ENCODE data around the gene ADGRE3.

ADGRE3 gene

DNA sequence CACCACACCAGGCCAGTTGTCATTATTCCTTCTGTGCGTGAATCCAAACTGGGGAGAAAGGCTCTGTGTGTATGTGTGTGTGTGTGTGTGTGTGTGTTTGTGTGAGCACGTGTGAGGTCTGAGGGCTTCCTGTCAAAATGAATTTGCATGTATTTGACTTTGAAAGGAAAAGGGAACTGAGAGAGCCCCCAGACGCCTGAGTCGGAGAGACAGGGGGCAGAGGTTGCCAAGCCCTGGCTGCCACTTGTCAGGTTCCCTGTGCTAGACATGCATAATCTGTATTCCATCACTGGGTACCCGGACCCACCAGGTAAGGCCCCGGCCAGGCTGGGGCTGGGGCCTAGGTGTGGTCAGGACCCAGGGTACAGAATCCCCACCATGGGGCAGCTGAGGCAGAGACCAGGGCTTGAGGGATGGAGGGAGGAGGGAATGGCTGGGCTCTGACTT lies 91.7 kb downstream of the ADGRE3 start, which contains the start of gene CLEC17A:
Gene CLEC17A, plus strand, starts transcription at position 191 of the 447 bp plus-strand sequence. Its CDS starts 77 bp downstream, at position 268.
- in situ Hi-C loops (cut with HindIII; ENCODE audit: low sequenced_read_pairs) = no loop called here
- TF ChIP-seq, protein P1, sequence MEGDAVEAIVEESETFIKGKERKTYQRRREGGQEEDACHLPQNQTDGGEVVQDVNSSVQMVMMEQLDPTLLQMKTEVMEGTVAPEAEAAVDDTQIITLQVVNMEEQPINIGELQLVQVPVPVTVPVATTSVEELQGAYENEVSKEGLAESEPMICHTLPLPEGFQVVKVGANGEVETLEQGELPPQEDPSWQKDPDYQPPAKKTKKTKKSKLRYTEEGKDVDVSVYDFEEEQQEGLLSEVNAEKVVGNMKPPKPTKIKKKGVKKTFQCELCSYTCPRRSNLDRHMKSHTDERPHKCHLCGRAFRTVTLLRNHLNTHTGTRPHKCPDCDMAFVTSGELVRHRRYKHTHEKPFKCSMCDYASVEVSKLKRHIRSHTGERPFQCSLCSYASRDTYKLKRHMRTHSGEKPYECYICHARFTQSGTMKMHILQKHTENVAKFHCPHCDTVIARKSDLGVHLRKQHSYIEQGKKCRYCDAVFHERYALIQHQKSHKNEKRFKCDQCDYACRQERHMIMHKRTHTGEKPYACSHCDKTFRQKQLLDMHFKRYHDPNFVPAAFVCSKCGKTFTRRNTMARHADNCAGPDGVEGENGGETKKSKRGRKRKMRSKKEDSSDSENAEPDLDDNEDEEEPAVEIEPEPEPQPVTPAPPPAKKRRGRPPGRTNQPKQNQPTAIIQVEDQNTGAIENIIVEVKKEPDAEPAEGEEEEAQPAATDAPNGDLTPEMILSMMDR (IDR thresholded peaks at IDR 0.05; ENCODE audit: low read depth, low read length, missing control alignments) = no peak
- DNase-seq (ENCODE audit: low read depth) = no peak
- H3K4me3 ChIP-seq (ENCODE audit: low read depth, low read length) = no peak within 1 kb of the TSS

DNA sequence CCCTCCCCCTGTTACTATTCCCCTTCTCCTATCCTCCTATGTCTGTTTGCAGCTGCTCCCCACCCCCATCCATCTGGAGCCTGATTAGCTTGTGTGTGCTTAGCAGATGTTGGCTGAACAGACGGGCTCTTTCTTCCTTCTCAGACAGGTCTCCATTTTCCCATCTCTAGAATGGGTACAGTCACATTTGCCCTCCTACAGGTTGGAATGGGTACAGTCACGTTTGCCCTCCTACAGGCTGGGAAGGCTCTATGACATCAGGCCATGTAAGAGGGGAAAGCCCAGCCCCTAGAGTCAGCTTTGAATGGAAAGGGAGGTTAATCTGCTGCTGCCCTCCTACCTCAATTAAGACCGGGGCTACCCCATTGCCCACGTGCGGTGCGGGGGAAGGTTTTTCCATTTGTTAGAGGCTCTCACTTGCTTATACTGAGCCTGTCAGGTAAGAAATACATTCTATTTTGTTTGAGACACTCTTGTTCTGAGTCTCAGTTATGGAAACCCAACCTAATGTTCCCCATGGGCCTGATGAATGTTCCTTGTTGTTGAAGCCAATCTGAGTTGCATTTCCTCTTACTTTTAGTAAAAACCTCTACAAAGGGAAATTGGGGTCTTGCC lies 93.9 kb downstream of the ADGRE3 start:
- TF ChIP-seq, protein P1 (IDR thresholded peaks at IDR 0.05; ENCODE audit: low read depth, low read length, missing control alignments) = no peak
- no peak for DNase-seq (ENCODE audit: low read depth)
- in situ Hi-C loops (cut with HindIII; ENCODE audit: low sequenced_read_pairs) = no loop called here
- H3K4me3 ChIP-seq (ENCODE audit: low read depth, low read length) = no peak overlapping the region

DNA sequence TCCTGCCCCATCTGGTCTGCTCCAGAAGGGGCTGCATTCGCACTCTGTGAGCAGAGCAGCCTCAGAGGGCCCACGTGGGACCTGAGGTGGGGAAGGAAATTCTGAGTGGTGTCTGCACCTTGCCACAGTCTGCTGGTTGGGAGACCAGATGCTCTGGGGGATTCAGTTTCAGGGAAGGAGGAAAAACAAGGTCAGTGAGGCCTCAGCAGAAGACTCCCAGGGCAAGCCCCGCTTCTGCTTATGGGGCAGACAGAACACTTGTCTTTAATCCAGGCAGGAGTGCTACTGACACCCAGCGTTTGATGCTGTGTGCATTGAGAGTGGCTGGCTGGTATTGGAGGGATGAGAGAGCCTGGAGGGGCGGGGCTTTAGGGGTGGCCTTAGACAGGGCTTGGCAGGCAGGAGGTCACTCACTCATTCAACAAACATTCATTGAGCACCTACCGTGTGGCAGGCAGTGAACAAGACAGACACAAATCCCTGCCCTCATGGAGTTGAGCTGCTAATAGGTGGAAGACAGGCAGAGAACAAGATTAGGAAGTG lies 96.7 kb downstream of the ADGRE3 start:
- no peak overlapping the region for H3K4me3 ChIP-seq (ENCODE audit: low read depth, low read length)
- in situ Hi-C loops (cut with HindIII; ENCODE audit: low sequenced_read_pairs) = no loop called here

DNA sequence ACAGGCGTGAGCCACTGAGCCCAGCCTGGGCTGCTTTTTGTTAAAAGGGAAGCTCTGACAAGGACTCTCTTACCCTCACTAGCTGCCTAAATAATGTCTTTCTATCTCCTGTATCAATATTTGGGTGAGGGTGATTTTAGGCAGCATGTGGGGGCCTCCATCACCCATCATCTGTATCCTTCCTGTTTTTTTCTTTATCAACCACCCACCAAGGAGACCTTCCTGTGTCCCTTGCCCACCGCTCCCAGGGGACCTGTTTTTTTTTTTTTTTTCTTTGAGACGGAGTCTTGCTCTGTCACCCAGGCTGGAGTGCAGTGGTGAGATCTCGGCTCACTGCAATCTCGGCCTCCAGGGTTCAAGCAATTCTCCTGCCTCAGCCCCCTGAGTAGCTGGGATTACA lies 97.4 kb downstream of the ADGRE3 start:
- in situ Hi-C loops (cut with HindIII; ENCODE audit: low sequenced_read_pairs) = no loop called here
- no peak for DNase-seq (ENCODE audit: low read depth)
- H3K4me3 ChIP-seq (ENCODE audit: low read depth, low read length) = no peak overlapping the region
- TF ChIP-seq, protein P1 (IDR thresholded peaks at IDR 0.05; ENCODE audit: low read depth, low read length, missing control alignments) = no peak

More for the DNA sequence above, 96.7 kb downstream of the ADGRE3 start:
- DNase-seq (ENCODE audit: low read depth) = no peak
- TF ChIP-seq, protein P1 (IDR thresholded peaks at IDR 0.05; ENCODE audit: low read depth, low read length, missing control alignments) = no peak

DNA sequence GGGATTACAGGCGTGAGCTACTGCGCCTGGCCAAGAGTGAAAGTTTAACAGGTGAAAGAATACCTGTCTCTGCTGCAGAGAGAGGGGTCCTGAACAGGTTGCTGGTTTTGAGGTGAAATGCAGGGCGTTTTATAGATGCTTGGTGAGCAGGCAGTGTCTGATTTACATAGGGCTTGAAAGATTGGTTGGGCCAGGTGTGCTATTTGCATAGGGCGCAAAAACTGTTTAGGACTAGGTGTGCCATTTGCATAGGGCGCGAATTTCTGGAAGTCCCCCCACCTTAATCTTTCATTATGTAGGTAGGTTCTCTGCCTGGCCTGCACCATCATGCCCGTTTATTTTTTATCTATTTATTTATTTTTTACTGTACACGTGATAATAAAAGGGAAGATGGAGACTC lies 98.3 kb downstream of the ADGRE3 start:
- no peak for DNase-seq (ENCODE audit: low read depth)

DNA sequence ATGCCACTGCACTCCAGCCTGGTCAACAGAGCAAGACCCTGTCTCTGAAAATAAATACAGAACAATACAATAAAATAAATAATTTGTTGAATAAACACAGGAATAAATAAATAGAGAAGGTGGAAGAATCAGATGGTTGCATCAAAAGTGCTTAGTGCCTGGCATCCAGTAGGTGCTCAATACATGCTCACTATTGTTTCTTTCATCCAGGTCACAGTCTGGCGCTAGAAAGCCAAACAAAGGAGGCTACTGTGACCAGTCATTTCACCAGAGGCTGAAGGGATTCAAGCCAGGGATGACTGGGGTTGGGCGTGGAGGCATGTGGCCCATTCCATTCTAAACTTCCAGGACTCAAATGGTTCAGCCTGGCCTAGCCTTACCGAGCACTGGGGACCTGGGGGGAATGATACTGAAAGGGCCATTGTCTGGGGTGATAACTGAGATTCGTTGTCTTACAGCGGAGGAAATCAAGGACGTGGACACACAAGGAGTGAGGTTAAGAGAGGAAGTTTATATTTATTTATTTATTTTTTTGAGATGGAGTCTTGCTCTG lies 99.1 kb downstream of the ADGRE3 start:
- TF ChIP-seq, protein P1 (IDR thresholded peaks at IDR 0.05; ENCODE audit: low read depth, low read length, missing control alignments) = no peak
- no peak for DNase-seq (ENCODE audit: low read depth)
- H3K4me3 ChIP-seq (ENCODE audit: low read depth, low read length) = no peak overlapping the region
- in situ Hi-C loops (cut with HindIII; ENCODE audit: low sequenced_read_pairs) = no loop called here

More for the DNA sequence above, 98.3 kb downstream of the ADGRE3 start:
- H3K4me3 ChIP-seq (ENCODE audit: low read depth, low read length) = no peak overlapping the region
- TF ChIP-seq, protein P1 (IDR thresholded peaks at IDR 0.05; ENCODE audit: low read depth, low read length, missing control alignments) = no peak
- in situ Hi-C loops (cut with HindIII; ENCODE audit: low sequenced_read_pairs) = no loop called here

Measured in astrocyte of the cerebellum (primary cell).